OCI-LY3 (cell line): ENCODE results near the gene GSE1.

Source experiments
- H2AFZ ChIP-seq: fragments of 200-600, 300-600 bp; shearing (Covaris generic); 2 replicates; pipeline ENCODE4 v1.6.0; 2014; ENCODE audit warnings: antibody characterized with exemption, low read depth, low read length
- H3K27ac ChIP-seq: fragments of 200-600, 300-600 bp; sonication (generic); 2 replicates; pipeline ENCODE4 v1.5.1; 2014; ENCODE audit warnings: mild to moderate bottlenecking, low read length, moderate library complexity, mixed read lengths
- H3K27me3 ChIP-seq: fragments of 200-600, 300-600 bp; sonication (generic); 2 replicates; pipeline ENCODE4 v1.6.1; 2014; ENCODE audit warnings: low read depth, low read length, mixed read lengths
- H3K36me3 ChIP-seq: fragments of 200-600, 300-600 bp; sonication (generic); replicated peaks from 2 replicates; pipeline ENCODE3; 2014; ENCODE audit warnings: low read depth, low read length, mixed read lengths
- H3K4me1 ChIP-seq: fragments of 300-600, 200-600 bp; sonication (generic); 2 replicates; pipeline ENCODE4 v1.6.1; 2014; ENCODE audit warnings: low read length, mixed read lengths
- H3K4me2 ChIP-seq: fragments of 200-600, 300-600 bp; sonication (generic); 2 replicates; pipeline ENCODE4 v1.6.1; 2014; ENCODE audit warnings: low read length, mixed read lengths
- H3K4me3 ChIP-seq: fragments of 300-600, 200-600 bp; sonication (generic); 2 replicates; pipeline ENCODE4 v1.5.1; 2014; ENCODE audit warnings: antibody characterized with exemption, mild to moderate bottlenecking, low read length, moderate library complexity
- H3K79me2 ChIP-seq: fragments of 300-600, 200-600 bp; shearing (Covaris generic); 2 replicates; pipeline ENCODE4 v1.6.1; 2014; ENCODE audit warnings: mild to moderate bottlenecking, low read length, mixed read lengths
- H3K9ac ChIP-seq: fragments of 300-600, 200-600 bp; shearing (Covaris generic); 2 replicates; pipeline ENCODE4 v1.6.0; 2014; ENCODE audit warnings: mild to moderate bottlenecking, low read length, moderate library complexity
- H3K9me3 ChIP-seq: fragments of 200-600, 300-600 bp; shearing (Covaris generic); 2 replicates; pipeline ENCODE4 v1.6.1; 2014; ENCODE audit warnings: low read length, mixed read lengths; ENCODE audit not compliant: insufficient read depth
- H4K20me1 ChIP-seq: fragments of 200-600, 300-600 bp; sonication (generic); 2 replicates; pipeline ENCODE4 v1.6.1; 2016; ENCODE audit warnings: low read length, mixed read lengths; ENCODE audit not compliant: insufficient read depth
- EZH2phosphoT487 ChIP-seq: fragments of 200-600 bp; shearing (Covaris generic); IDR thresholded peaks from 2 replicates; pipeline ENCODE4 v1.6.1; 2018; ENCODE audit warnings: antibody characterized with exemption, mixed run types, low read depth
- TF ChIP-seq, protein P1 (sequence below): fragments of 200-600, 300-600 bp; sonication (generic); IDR thresholded peaks from 2 replicates; pipeline ENCODE4 v1.5.1; 2014; ENCODE audit warnings: antibody characterized with exemption, low read length, low read depth

GSE1 gene

DNA sequence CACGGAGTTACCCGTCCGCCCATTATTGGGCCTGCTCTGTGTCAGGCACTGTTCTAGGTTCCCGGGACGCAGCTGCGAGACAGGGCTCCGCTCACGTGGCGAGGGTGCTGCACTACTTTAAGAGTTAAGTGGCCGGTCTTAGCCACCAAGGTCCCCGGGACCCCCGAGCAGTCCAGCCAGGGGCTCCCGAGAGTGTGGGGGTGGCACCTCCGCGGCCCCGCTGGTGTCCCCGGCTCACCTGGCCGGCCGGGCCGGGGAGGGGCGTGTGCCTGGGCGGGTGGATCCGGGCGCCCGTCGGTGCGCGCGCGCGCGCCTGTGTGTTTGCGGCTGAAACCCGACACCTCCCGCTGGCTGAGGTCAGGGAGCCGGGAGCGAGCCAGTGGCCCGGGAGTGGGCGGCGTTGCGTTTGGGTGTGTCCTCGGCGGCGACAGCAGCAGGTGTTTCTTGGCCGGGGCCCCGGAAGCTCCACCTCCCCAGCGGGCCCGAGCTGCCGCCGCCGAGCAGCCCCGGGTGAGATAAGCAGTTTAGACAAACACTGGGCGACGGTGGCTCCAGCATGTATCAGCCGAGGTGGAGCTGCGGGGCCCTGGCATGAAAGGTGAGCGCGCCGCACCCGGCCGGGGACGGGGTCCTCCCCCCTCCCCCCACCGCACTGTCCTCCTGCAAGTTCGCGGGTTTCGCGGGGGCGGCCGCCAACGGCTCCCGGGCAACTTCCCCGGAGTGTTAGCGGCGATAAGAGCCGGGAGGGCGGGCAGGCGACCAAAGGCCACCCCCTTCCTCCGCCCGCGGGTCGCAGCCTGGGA lies at the start of gene GSE1:
Gene GSE1, plus strand, starts transcription at position 522 of the 803 bp plus-strand sequence. Its CDS starts 70 bp downstream, at position 592.
- Histone ChIP-seq H3K9me3 (no peaks in the 10 kb centered on the region), H3K27ac (0 out of 2 replicates have a peak within 1 kb of the TSS, but pooled peaks have one; percentile 21), H2AFZ (no peak within 1 kb of the TSS), H3K4me3 (peak within 1 kb of the TSS; percentile 85), H4K20me1 (peaks cover 77% of the 10 kb centered on the region), H3K4me2 (peak within 1 kb of the TSS; percentile 96), H3K27me3 (peaks cover 15% of the 10 kb centered on the region), H3K36me3 (no peaks in the 10 kb centered on the region), H3K79me2 (peaks cover 21% of the 10 kb centered on the region; the same call in 1 of the 2 replicates), H3K4me1 (peaks cover 53% of the 10 kb centered on the region), H3K9ac (peak within 1 kb of the TSS; percentile 55)
- TF ChIP-seq, protein P1, sequence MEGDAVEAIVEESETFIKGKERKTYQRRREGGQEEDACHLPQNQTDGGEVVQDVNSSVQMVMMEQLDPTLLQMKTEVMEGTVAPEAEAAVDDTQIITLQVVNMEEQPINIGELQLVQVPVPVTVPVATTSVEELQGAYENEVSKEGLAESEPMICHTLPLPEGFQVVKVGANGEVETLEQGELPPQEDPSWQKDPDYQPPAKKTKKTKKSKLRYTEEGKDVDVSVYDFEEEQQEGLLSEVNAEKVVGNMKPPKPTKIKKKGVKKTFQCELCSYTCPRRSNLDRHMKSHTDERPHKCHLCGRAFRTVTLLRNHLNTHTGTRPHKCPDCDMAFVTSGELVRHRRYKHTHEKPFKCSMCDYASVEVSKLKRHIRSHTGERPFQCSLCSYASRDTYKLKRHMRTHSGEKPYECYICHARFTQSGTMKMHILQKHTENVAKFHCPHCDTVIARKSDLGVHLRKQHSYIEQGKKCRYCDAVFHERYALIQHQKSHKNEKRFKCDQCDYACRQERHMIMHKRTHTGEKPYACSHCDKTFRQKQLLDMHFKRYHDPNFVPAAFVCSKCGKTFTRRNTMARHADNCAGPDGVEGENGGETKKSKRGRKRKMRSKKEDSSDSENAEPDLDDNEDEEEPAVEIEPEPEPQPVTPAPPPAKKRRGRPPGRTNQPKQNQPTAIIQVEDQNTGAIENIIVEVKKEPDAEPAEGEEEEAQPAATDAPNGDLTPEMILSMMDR: no peak
- no peak for TF ChIP-seq EZH2phosphoT487

DNA sequence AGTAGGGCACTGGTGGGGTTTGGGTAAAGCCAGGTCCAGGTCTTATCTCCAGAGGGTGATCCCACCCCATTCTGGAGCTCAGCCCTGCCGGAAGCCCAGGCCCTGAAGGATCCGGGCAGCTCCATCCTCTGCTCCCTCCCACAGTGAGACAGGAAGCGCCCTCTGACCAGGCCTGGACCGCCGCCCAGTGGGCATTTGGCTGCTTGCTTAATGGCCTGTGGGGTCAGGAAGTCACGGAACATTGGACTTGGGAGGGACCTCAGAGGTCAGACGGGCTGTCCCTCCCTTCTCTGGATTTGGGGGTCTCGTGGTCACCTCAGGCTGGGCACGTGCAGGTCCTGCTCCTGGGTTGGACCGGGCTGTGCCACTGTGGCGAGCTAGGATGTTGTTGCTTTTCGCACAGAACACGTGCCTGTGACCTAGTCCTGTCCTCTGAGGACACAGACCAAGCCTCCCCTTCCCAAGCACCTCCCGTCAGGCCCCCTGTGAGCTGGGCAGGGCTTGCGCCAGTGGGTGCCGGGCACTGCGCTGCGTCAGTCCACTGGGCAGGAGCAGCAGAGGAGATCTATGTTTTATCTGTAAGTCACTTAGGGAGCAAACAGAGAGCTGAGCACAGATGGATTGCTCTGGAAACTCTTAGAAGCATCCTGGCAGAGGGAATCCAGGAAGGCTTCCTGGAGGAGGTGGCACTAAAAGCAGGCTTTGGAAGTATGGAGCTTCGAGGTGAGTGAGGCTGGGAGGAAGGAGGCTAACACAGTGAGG lies 49.4 kb upstream of the GSE1 start:
- H3K4me1 ChIP-seq: peaks cover 27% of the 10 kb centered on the region
- H3K27me3 ChIP-seq: no peaks in the 10 kb centered on the region
- H4K20me1 ChIP-seq: peaks cover 98% of the 10 kb centered on the region
- H3K4me3 ChIP-seq: no peak overlapping the region
- H3K27ac ChIP-seq: no peak overlapping the region
- peaks cover 94% of the 10 kb centered on the region for H3K79me2 ChIP-seq
- H3K9me3 ChIP-seq: no peaks in the 10 kb centered on the region
- no peak for TF ChIP-seq EZH2phosphoT487
- TF ChIP-seq, protein P1: no peak
- H3K4me2 ChIP-seq: peak overlapping the region; percentile 32
- no peak overlapping the region for H2AFZ ChIP-seq
- H3K9ac ChIP-seq: no peak overlapping the region
- H3K36me3 ChIP-seq: peaks cover 8% of the 10 kb centered on the region

DNA sequence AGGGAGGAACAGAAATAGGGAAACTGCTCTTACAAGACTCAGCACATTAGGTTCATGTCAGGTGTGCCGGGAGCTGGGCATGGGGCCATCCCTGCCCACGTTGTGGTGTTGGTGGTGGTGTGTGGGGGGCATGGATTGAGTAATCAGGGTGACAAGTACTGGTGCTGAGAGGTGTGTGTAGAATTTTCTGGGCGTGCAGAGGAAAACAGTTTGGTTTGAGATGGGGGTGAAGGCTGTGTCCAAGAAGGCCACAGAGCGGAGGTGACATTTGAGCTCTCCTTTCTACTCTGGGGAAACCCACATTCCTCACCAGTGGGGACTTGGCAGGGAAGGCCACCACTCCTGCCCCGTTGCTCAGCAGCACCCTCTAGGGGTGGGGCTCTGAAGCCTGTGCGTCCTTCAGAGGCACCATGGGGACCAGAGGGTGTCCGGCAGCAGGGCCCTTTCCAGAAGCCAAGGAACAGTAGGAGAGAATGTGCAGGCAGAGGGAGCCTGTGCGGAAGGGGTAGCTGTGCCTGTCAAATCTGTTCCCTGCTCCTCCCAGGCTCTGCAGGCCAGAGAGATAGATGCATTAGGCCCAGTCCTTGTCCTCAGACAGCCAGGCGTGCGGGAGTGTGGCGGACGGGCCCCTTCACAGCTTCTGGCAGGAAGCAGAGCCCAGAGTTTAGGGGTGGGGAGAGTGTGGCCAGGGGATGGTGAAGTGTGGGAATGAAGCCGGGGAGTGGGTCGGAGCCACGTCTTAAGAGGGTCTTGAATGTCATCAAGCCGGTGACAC lies 48.7 kb upstream of the GSE1 start:
- Histone ChIP-seq H3K79me2 (peaks cover 94% of the 10 kb centered on the region), H4K20me1 (peaks cover 98% of the 10 kb centered on the region), H3K4me3 (no peak overlapping the region), H3K36me3 (peaks cover 10% of the 10 kb centered on the region), H2AFZ (no peak overlapping the region), H3K4me1 (peaks cover 20% of the 10 kb centered on the region), H3K27ac (no peak overlapping the region), H3K4me2 (peak overlapping the region; percentile 32), H3K9me3 (no peaks in the 10 kb centered on the region), H3K9ac (no peak overlapping the region), H3K27me3 (no peaks in the 10 kb centered on the region)
- no peak for TF ChIP-seq EZH2phosphoT487
- TF ChIP-seq, protein P1: peak; percentile 64
